ENCODE measurements around the gene CDC42BPB. TPM values are rescaled to one million over a fixed set of nuclear protein-coding genes. Genes with fewer than 3 reads are reported as not detected.

CDC42BPB gene
- total RNA-seq, 2 donors from 2014 or later: 66.2 to 102 TPM

DNA sequence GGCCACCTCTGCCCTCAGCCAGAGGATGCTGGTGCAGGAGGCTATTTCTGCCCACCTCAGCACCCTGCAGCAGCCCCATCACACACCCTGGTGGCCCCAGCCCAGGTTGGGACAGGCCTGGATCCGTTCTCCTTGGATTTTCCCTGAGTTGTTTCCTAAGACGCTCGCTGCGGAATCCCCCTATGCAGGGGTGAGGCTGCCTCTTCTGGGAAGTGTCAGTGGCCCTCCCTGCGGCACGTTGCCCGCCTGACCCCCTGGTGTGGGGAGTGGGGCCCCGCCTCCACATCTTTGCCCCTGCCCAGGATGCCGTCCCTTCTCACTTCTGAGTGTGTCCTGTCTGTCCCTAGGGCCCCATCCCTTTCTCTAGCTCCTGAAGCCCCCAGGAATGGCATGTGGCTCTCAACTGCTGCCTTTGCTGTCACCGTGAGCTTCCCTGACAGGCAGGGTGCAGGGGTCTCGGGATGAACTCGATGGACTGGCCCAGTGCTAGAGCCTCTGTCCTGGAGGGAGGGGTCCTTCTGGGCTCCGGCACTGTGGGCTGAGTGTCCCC is 36.6 kb upstream of the CDC42BPB start:
- intact Hi-C loops (cut with DNase I): no loop called here
- no peaks in the 10 kb centered on the region for H3K27me3 ChIP-seq
- H3K36me3 ChIP-seq (replicated peaks in 1 of 2; ENCODE audit: insufficient read depth in 1 of 2, low read depth in 2 of 2): no peaks in the 10 kb centered on the region
- 82 to 86% methylated on average over 9 to 11 of the region's 13 CpGs for WGBS, 2 donors
- TF ChIP-seq POLR2A (IDR thresholded peaks at IDR 0.05): no peak
- TF ChIP-seq, protein P1, sequence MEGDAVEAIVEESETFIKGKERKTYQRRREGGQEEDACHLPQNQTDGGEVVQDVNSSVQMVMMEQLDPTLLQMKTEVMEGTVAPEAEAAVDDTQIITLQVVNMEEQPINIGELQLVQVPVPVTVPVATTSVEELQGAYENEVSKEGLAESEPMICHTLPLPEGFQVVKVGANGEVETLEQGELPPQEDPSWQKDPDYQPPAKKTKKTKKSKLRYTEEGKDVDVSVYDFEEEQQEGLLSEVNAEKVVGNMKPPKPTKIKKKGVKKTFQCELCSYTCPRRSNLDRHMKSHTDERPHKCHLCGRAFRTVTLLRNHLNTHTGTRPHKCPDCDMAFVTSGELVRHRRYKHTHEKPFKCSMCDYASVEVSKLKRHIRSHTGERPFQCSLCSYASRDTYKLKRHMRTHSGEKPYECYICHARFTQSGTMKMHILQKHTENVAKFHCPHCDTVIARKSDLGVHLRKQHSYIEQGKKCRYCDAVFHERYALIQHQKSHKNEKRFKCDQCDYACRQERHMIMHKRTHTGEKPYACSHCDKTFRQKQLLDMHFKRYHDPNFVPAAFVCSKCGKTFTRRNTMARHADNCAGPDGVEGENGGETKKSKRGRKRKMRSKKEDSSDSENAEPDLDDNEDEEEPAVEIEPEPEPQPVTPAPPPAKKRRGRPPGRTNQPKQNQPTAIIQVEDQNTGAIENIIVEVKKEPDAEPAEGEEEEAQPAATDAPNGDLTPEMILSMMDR (IDR thresholded peaks at IDR 0.05): no peak
- peak overlapping the region in 2 of 4 donors; percentile 10 to 40 for H3K27ac ChIP-seq
- H3K4me1 ChIP-seq: peaks cover 16% of the 10 kb centered on the region
- ATAC-seq: no peak
- no peak overlapping the region for H3K4me3 ChIP-seq
- no peaks in the 10 kb centered on the region for H3K9me3 ChIP-seq
- no peak for DNase-seq

DNA sequence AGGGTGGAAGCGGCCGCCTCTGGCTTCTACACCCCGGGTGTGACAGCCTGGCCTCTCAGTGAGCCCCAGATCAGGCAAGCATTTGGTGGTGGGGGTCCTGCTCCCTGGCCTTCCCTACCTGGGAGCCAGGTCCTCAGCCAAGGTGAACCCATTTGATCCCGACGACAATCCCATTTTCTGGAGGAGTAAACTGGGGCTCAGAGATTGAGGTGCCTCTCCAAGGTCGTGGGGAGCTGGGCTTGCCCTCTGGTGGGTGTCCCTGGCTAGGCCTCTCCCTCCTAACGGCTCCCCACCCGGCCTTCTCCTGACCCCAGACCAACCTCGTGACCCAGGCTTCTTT is 34.5 kb upstream of the CDC42BPB start:
- no peaks in the 10 kb centered on the region for H3K36me3 ChIP-seq (replicated peaks in 1 of 2; ENCODE audit: insufficient read depth in 1 of 2, low read depth in 2 of 2)
- TF ChIP-seq POLR2A (IDR thresholded peaks at IDR 0.05): no peak
- TF ChIP-seq, protein P1 (IDR thresholded peaks at IDR 0.05): no peak
- DNase-seq (no peak), ATAC-seq (no peak)
- 44% methylated on average over 9 of the region's 9 CpGs; no CpG with 5 or more reads in 1 of the 2 donors for WGBS, 2 donors
- intact Hi-C loops (cut with DNase I): no loop called here
- peak overlapping the region in 2 of 4 donors; percentile 25 to 50 for H3K27ac ChIP-seq
- peak overlapping the region in 1 of 2 donors; percentile 20 for H3K4me3 ChIP-seq
- no peaks in the 10 kb centered on the region for H3K9me3 ChIP-seq
- no peaks in the 10 kb centered on the region for H3K27me3 ChIP-seq
- H3K4me1 ChIP-seq: peaks cover 11% of the 10 kb centered on the region

GRCh38 chr14:103091041-103091882 is 33.9 kb upstream of the CDC42BPB start:
- ATAC-seq: peak; percentile 74
- intact Hi-C loops (cut with DNase I): no loop called here
- peak overlapping the region in 2 of 4 donors; percentile 25 to 50 for H3K27ac ChIP-seq
- 7 to 8% methylated on average over 5 to 66 of the region's 69 CpGs for WGBS, 2 donors
- H3K9me3 ChIP-seq: no peaks in the 10 kb centered on the region
- TF ChIP-seq POLR2A (IDR thresholded peaks at IDR 0.05): peak in 2 of 3 donors; percentile 11 to 20
- TF ChIP-seq, protein P1 (IDR thresholded peaks at IDR 0.05): peak; percentile 39 to 67 (median 48)
- H3K4me3 ChIP-seq: peak overlapping the region in 1 of 2 donors; percentile 20
- H3K36me3 ChIP-seq (replicated peaks in 1 of 2; ENCODE audit: insufficient read depth in 1 of 2, low read depth in 2 of 2): no peaks in the 10 kb centered on the region
- H3K4me1 ChIP-seq: peaks cover 11% of the 10 kb centered on the region
- no peaks in the 10 kb centered on the region for H3K27me3 ChIP-seq
- peak; percentile 68 to 82 (median 71) for DNase-seq

GRCh38 chr14:103090481-103091020 is 33.2 kb upstream of the CDC42BPB start:
- 70 to 100% methylated on average over 2 to 12 of the region's 12 CpGs for whole genome bisulfite sequencing, 2 donors
- H3K27ac ChIP-seq: no peak overlapping the region
- intact Hi-C loops (cut with DNase I): no loop called here
- H3K4me3 ChIP-seq: no peak overlapping the region
- peaks cover 11% of the 10 kb centered on the region for H3K4me1 ChIP-seq
- H3K9me3 ChIP-seq: no peaks in the 10 kb centered on the region
- no peaks in the 10 kb centered on the region for H3K27me3 ChIP-seq
- H3K36me3 ChIP-seq (replicated peaks in 1 of 2; ENCODE audit: insufficient read depth in 1 of 2, low read depth in 2 of 2): no peaks in the 10 kb centered on the region
- DNase-seq: no peak
- no peak for ATAC-seq
- TF ChIP-seq, protein P1 (IDR thresholded peaks at IDR 0.05): no peak
- no peak for TF ChIP-seq POLR2A (IDR thresholded peaks at IDR 0.05)
